Spleen (tissue), 11 donors: ENCODE measurements around the gene NOTUM. TPM values are rescaled to one million over a fixed set of nuclear protein-coding genes. Genes with fewer than 3 reads are reported as not detected.

Experiments
- DNase-seq: peaks from one replicate; pipeline ENCODE4 v3.0.0-alpha.2; 2020
- H3K27ac ChIP-seq, 8 donors: fragments of 200-600 bp; sonication (generic) in 7 of 8; 1 replicate in 4 of 8; 2 replicates in 4 of 8; pipeline versions ENCODE4 v1.5.0 to v1.8.0; 2016 to 2021; ENCODE audit warnings: inconsistent platforms in 4 of 8, mild to moderate bottlenecking in 4 of 8, moderate library complexity in 1 of 8
- H3K27me3 ChIP-seq, 7 donors: fragments of 200-600 bp; sonication (generic) in 6 of 7; replicated peaks in 1 of 7; 1 replicate in 4 of 7; 2 replicates in 3 of 7; pipeline versions ENCODE4 v1.5.0 to v1.8.0; 2016 to 2021; ENCODE audit warnings: inconsistent platforms in 3 of 7, mild to moderate bottlenecking in 1 of 7
- H3K36me3 ChIP-seq, 6 donors: fragments of 200-600 bp; sonication (generic) in 5 of 6; 1 replicate in 4 of 6; 2 replicates in 2 of 6; pipeline versions ENCODE4 v1.5.0 to v1.8.0; 2016 to 2021; ENCODE audit warnings: inconsistent platforms in 2 of 6
- H3K4me1 ChIP-seq, 6 donors: fragments of 200-600 bp; sonication (generic) in 5 of 6; 1 replicate in 3 of 6; 2 replicates in 3 of 6; pipeline versions ENCODE4 v1.5.0 to v1.8.0; 2016 to 2021; ENCODE audit warnings: inconsistent platforms in 3 of 6
- H3K4me3 ChIP-seq, 8 donors: fragments of 200-600 bp; sonication (generic) in 7 of 8; 1 replicate in 4 of 8; 2 replicates in 4 of 8; pipeline versions ENCODE4 v1.5.0 to v1.8.0; 2016 to 2021; ENCODE audit warnings: inconsistent platforms in 4 of 8, mild to moderate bottlenecking in 4 of 8, moderate library complexity in 2 of 8
- H3K9me3 ChIP-seq, 8 donors: fragments of 200-600 bp; sonication (generic) in 7 of 8; 1 replicate in 4 of 8; 2 replicates in 4 of 8; pipeline versions ENCODE4 v1.5.0 to v1.8.0; 2016 to 2021; ENCODE audit warnings: inconsistent platforms in 4 of 8
- POLR2A ChIP-seq, 3 donors: fragments of 450-650 bp; IDR thresholded peaks; one replicate each; pipeline ENCODE4 v1.5.1; 2017; ENCODE audit warnings: antibody characterized with exemption in 3 of 3, mild to moderate bottlenecking in 1 of 3
- POLR2AphosphoS5 ChIP-seq, 3 donors: sonication (generic); formaldehyde crosslinking; IDR thresholded peaks; one replicate each; pipeline ENCODE4 v1.5.1; 2017; ENCODE audit warnings: antibody characterized with exemption in 3 of 3
- WGBS, 5 donors: extraction: QIAGEN DNeasy Blood & Tissue Kit in 3 of 5; methylation state at CpG; one replicate each; pipeline versions ENCODE4 v1.1.5 to v1.1.7; 2013 to 2018; 5-methylcytosine and 5-hydroxymethylcytosine counted together
- intact Hi-C: fragments of 100-400 bp; cut with DNase I; formaldehyde crosslinking; loops from one replicate; pipeline ENCODE4 v1.15.0; 2023; ENCODE audit warnings: low total_unique reads
- polyA plus RNA-seq, 3 donors: library from polyadenylated mRNA; stranded (reverse); fragments of 200-250 nt; gene quantifications; one replicate each; pipeline ENCODE4 v1.2.1, GENCODE V29; 2013
- total RNA-seq, 7 donors: library from RNA; depleted of rRNA in 3 of 7; stranded (reverse); fragments of >200 nt in 3 of 7; fragmentation: NEBNext Ultra II Directional in 4 of 7; extraction: Animal tissue kit (Norgen Biotek cat#: 25700) in 4 of 7; gene quantifications; one replicate each; pipeline versions ENCODE4 v1.1.0 to v1.2.1, GENCODE V29; 2016 to 2021
- TF ChIP-seq, protein P1 (sequence below), 11 experiments: fragments of 200-600 bp in 7 of 11; fragments of 450-650 bp in 4 of 11; sonication (generic) in 4 of 11; IDR thresholded peaks in 8 of 11; conservative IDR thresholded peaks in 3 of 11; 1 replicate in 7 of 11; 2 replicates in 4 of 11; pipeline versions ENCODE4 v1.4.0 to v1.8.0; 2016 to 2021; ENCODE audit warnings: antibody characterized with exemption in 11 of 11, inconsistent platforms in 4 of 11, mild to moderate bottlenecking in 1 of 11
- donor health status: healthy with polysubstance abuse.
- donor health status: DM: no; HTN: no; CAD: no; lungs with moderate emphysema.
- donor health status: DM: no; HTN: no; CAD: no.
- donor health status: Bipolar disorder and iron deficiency.
- donor health status: healthy.
- donor health status: DM: no; HTN: no; CAD: no.
- donor health status: DM: yes; HTN: yes; CAD: no.

Gene NOTUM
- total and polyA plus RNA-seq, 10 donors, result 0.03 to 0.85 (median 0.11) TPM; not detected in 5

DNA sequence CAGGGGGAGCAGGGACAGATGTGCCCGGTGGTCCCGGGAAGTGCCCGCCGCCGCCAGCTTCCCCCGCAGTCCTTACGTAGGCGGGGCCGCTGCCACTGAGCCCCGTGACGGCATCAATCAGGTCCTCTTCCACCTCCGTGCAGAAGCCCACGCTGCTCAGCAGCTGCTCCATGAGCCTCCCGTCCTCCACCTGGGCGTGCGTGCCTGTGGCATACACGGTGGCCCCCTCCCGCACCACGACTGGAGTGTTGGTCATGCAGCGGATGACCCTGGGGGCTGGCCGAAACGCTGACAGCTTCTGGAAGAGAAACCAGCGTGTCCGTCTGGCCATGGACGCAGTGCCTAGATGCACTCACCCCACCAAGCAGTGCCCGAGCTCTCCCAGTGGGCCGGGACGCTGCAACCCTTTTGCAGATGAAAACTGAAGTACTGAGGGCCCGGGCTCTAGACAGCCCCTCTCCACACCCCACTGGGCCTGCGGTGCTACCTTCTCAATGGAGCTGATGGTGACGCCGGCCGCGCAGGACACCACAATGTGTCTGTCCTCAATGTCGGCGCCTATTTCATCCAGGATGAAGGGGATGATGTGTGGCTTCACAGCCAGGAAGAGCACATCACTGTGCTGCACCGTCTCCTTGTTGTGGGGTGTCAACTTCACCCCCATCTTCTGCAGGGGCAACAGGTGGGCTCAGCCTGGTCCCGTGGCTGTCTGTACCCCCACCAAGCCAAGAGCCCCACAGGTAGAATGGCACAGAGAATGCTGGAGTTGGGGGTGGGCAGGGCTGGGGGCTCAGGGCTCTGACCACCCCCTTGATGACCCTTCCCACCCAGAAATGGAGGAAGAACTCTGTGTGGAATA is 25.9 kb downstream of the NOTUM start:
- Histone ChIP-seq H3K4me1 (peaks cover 0 to 25% (median 15%) of the 10 kb centered on the region in 6 donors), H3K36me3 (no peaks in the 10 kb centered on the region), H3K27me3 (peaks cover 0 to 86% (median 22%) of the 10 kb centered on the region in 7 donors), H3K9me3 (no peaks in the 10 kb centered on the region), H3K27ac (no peak overlapping the region), H3K4me3 (no peak overlapping the region)
- WGBS, 5 donors, result 90 to 96% (median 93%) methylated on average over 17 to 38 of the region's 38 CpGs
- TF ChIP-seq POLR2AphosphoS5 (IDR thresholded peaks at IDR 0.05) (no peak), POLR2A (IDR thresholded peaks at IDR 0.05) (no peak)
- TF ChIP-seq, protein P1, sequence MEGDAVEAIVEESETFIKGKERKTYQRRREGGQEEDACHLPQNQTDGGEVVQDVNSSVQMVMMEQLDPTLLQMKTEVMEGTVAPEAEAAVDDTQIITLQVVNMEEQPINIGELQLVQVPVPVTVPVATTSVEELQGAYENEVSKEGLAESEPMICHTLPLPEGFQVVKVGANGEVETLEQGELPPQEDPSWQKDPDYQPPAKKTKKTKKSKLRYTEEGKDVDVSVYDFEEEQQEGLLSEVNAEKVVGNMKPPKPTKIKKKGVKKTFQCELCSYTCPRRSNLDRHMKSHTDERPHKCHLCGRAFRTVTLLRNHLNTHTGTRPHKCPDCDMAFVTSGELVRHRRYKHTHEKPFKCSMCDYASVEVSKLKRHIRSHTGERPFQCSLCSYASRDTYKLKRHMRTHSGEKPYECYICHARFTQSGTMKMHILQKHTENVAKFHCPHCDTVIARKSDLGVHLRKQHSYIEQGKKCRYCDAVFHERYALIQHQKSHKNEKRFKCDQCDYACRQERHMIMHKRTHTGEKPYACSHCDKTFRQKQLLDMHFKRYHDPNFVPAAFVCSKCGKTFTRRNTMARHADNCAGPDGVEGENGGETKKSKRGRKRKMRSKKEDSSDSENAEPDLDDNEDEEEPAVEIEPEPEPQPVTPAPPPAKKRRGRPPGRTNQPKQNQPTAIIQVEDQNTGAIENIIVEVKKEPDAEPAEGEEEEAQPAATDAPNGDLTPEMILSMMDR (IDR thresholded peaks at IDR 0.05 in 8 of 11, conservative IDR thresholded peaks at IDR 0.05 in 3 of 11), result no peak
- intact Hi-C loops, result no loop called here
- no peak for DNase-seq

DNA sequence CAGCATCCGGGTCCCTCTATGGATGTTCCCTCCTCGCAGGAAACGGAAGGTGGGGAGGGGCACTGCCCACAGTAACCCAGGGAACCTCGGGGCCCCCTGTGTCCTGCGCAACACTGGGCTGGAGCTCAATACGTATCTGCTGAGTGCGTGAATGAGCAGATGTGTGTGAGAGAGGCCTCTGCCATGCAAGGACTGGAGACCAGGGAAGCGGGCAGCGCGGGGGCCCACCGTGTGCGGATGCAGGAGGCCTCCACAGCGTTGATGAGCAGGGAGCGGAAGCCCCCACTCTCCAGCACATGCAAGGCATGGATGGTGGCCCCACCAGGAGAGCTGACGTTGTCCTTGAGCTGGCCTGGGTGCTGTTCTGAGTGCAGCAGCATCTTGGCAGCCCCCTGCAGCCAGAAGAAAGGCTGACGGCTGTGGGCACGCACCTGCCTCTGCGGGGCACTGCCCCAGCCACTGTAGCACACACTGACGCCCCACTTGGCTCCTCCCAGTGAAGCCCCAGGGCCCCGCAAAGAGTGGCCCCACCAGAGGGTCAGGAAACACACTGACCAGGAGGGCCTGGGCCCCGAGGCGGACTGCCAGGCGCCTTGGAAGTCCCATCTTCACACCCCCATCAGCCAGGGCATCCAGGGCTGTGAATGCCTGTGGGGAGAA is 26.8 kb downstream of the NOTUM start:
- TF ChIP-seq POLR2A (IDR thresholded peaks at IDR 0.05) (no peak), POLR2AphosphoS5 (IDR thresholded peaks at IDR 0.05) (no peak)
- TF ChIP-seq, protein P1 (IDR thresholded peaks at IDR 0.05 in 8 of 11, conservative IDR thresholded peaks at IDR 0.05 in 3 of 11), result no peak
- no peak for DNase-seq
- intact Hi-C loops, result no loop called here

DNA sequence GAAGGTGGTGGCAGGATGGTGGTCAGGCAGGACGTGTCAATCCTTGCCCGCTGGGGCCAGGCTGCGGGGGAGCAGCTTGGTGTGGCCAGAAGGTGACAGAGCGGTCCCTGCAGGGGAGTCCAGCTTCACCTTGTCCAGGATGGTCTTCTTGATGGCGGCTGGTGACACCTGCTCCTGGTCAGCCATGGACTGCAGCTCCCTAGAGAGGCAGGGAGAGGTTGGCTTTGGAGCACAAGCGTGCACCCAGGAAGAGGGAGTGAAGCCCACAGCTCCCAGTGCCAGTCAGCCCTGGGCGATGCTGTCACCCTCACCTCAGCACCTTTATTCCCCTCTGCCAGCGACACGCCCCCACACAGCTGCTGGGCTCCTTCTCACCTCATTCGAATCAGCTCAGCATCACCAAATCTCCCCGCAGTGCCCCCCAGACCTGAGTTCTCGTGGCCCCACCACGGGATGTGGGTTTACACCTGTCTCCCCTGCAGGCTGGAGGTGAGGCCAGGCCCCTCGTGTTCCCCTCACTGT is 27.7 kb downstream of the NOTUM start:
- Histone ChIP-seq H3K9me3 (no peaks in the 10 kb centered on the region), H3K36me3 (no peaks in the 10 kb centered on the region), H3K4me3 (no peak overlapping the region), H3K27me3 (peaks cover 0 to 89% (median 31%) of the 10 kb centered on the region in 7 donors), H3K4me1 (peaks cover 5 to 33% (median 23%) of the 10 kb centered on the region in 6 donors), H3K27ac (no peak overlapping the region)
- TF ChIP-seq POLR2A (IDR thresholded peaks at IDR 0.05) (no peak), POLR2AphosphoS5 (IDR thresholded peaks at IDR 0.05) (no peak)
- TF ChIP-seq, protein P1 (IDR thresholded peaks at IDR 0.05 in 8 of 11, conservative IDR thresholded peaks at IDR 0.05 in 3 of 11), result no peak
- intact Hi-C loops, result no loop called here
- DNase-seq, result no peak
- WGBS, 5 donors, result 80 to 88% (median 85%) methylated on average over 13 to 14 of the region's 14 CpGs

More for the DNA sequence above, 26.8 kb downstream of the NOTUM start:
- H3K27ac ChIP-seq, result no peak overlapping the region
- 79 to 92% (median 83%) methylated on average over 22 to 23 of the region's 23 CpGs for WGBS, 5 donors
- peaks cover 0 to 86% (median 22%) of the 10 kb centered on the region in 7 donors for H3K27me3 ChIP-seq
- no peaks in the 10 kb centered on the region for H3K36me3 ChIP-seq
- H3K4me1 ChIP-seq, result peaks cover 0 to 25% (median 14%) of the 10 kb centered on the region in 6 donors
- H3K4me3 ChIP-seq, result no peak overlapping the region
- no peaks in the 10 kb centered on the region for H3K9me3 ChIP-seq
